Activated CD4-positive, alpha-beta memory T cell treated with anti-CD3 and anti-CD28 coated beads for 36 hours (primary cell): ENCODE measurements around the gene CLEC2D. TPM values are rescaled to one million over a fixed set of nuclear protein-coding genes. Genes with fewer than 3 reads are reported as not detected.

Experiments
- CTCF ChIA-PET: fragments of 350-600 bp; sonication (Branson Sonifier 250); formaldehyde crosslinking; loops from one replicate; lab custom pipeline; 2021; ENCODE audit warnings: antibody characterized with exemption, inconsistent platforms; lab: Charles Lee
- POLR2A ChIA-PET: fragments of 350-600 bp; sonication (Branson Sonifier 250); formaldehyde crosslinking; loops from one replicate; lab custom pipeline; 2021; ENCODE audit warnings: antibody characterized with exemption; lab: Charles Lee
- DNase-seq: peaks from one replicate; pipeline ENCODE4 v3.0.0-alpha.2; 2020
- H3K27ac Mint-ChIP-seq: one replicate; pipeline ENCODE4 v1.8.0; 2021; ENCODE audit warnings: mixed read lengths
- H3K27me3 Mint-ChIP-seq: one replicate; pipeline ENCODE4 v1.8.0; 2021; ENCODE audit warnings: mixed read lengths
- H3K36me3 Mint-ChIP-seq: one replicate; pipeline ENCODE4 v1.8.0; 2021; ENCODE audit warnings: mixed read lengths
- H3K4me1 Mint-ChIP-seq: one replicate; pipeline ENCODE4 v1.8.0; 2021; ENCODE audit warnings: low read depth, mixed read lengths
- H3K4me3 Mint-ChIP-seq: one replicate; pipeline ENCODE4 v1.8.0; 2021; ENCODE audit warnings: mild to moderate bottlenecking, mixed read lengths
- H3K9me3 Mint-ChIP-seq: one replicate; pipeline ENCODE4 v1.8.0; 2021; ENCODE audit warnings: mixed read lengths
- intact Hi-C: fragments of 100-400 bp; cut with micrococcal nuclease; formaldehyde crosslinking; loops from one replicate; pipeline ENCODE4 v1.15.1; 2023
- total RNA-seq, 2 experiments: library from RNA; stranded (reverse); gene quantifications; one replicate each; pipeline ENCODE4 v1.2.3, GENCODE V29; 2021

The CLEC2D gene
- total RNA-seq, 2 experiments from 2014 or later = 191 to 199 TPM

GRCh38 chr12:9740106-9740750, 70.7 kb downstream of the CLEC2D start:
- peak overlapping the region; percentile 60 for H3K27ac Mint-ChIP-seq
- DNase-seq = no peak
- H3K36me3 Mint-ChIP-seq = peaks cover 7% of the 10 kb centered on the region
- peaks cover 2% of the 10 kb centered on the region for H3K9me3 Mint-ChIP-seq
- ChIA-PET CTCF (interaction anchor here (4.0 kb wide), 1 partner anchor 11 kb away, joined by 41 read pairs; no protein-coding TSS in a partner anchor), POLR2A (interaction anchor here (1.1 to 4.1 kb wide), 2 partner anchors 20 to 69 kb away, joined by 3 to 46 read pairs; partner anchors contain the start of gene CD69)
- H3K4me1 Mint-ChIP-seq = peaks cover 73% of the 10 kb centered on the region
- intact Hi-C loops = loop anchor here (2.0 to 10.0 kb wide), 4 partner anchors 33 to 805 kb away; partner anchors contain the start of gene GABARAPL1
- H3K27me3 Mint-ChIP-seq = no peaks in the 10 kb centered on the region
- peak overlapping the region; percentile 40 for H3K4me3 Mint-ChIP-seq

GRCh38 chr12:9741726-9742125, 72.2 kb downstream of the CLEC2D start:
- peak overlapping the region; percentile 74 for H3K4me3 Mint-ChIP-seq
- CTCF ChIA-PET = interaction anchor here (0.8 to 4.0 kb wide), 17 partner anchors 9 to 127 kb away, joined by 3 to 64 read pairs (median 13); partner anchors contain the start of genes CLEC2B, CLEC2D and CLECL1
- POLR2A ChIA-PET = interaction anchor here (1.0 to 4.1 kb wide), 13 partner anchors 8 to 127 kb away, joined by 3 to 46 read pairs (median 4); partner anchors contain the start of genes CD69, CLEC2B and CLEC2D
- intact Hi-C loops = loop anchor here (1.0 to 10.0 kb wide), 9 partner anchors 8 to 803 kb away; partner anchors contain the start of genes CLECL1 and GABARAPL1
- H3K27me3 Mint-ChIP-seq = no peaks in the 10 kb centered on the region
- peak; percentile 90 for DNase-seq
- H3K27ac Mint-ChIP-seq = peak overlapping the region; percentile 79
- H3K9me3 Mint-ChIP-seq = peaks cover 2% of the 10 kb centered on the region
- peaks cover 69% of the 10 kb centered on the region for H3K4me1 Mint-ChIP-seq
- H3K36me3 Mint-ChIP-seq = peaks cover 7% of the 10 kb centered on the region

DNA sequence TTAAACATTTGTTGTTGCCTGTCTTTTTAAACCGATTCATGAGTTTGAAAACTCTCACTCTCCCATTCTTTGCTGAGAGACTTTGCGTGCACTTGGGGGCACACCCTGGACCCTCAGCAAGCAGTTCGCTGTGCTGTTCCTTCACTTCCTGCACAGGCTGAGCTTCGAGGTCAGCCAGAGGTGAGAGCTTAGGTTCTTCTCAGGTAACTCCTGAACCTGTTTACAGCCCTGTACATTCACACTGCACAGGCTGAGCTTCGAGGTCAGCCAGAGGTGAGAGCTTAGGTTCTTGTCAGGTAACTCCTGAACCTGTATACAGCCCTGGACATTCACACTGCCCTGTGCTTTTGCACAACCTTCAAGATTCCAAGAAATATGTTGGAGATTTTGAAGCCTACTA, 73.1 kb downstream of the CLEC2D start:
- peaks cover 7% of the 10 kb centered on the region for H3K36me3 Mint-ChIP-seq
- H3K27me3 Mint-ChIP-seq = no peaks in the 10 kb centered on the region
- ChIA-PET CTCF (interaction anchor here (0.6 to 4.0 kb wide), 63 partner anchors 9 to 569 kb away, joined by 3 to 64 read pairs (median 4); partner anchors contain the start of genes CD69, CLEC2B, CLEC2D and CLECL1), POLR2A (interaction anchor here (0.7 to 4.1 kb wide), 11 partner anchors 10 to 127 kb away, joined by 3 to 46 read pairs (median 4); partner anchors contain the start of genes CD69 and CLEC2B)
- peak; percentile 35 for DNase-seq
- intact Hi-C loops = loop anchor here (1.0 to 10.0 kb wide), 5 partner anchors 8 to 802 kb away; no protein-coding TSS in a partner anchor
- peak overlapping the region; percentile 74 for H3K4me3 Mint-ChIP-seq
- peak overlapping the region; percentile 88 for H3K27ac Mint-ChIP-seq
- peaks cover 2% of the 10 kb centered on the region for H3K9me3 Mint-ChIP-seq
- H3K4me1 Mint-ChIP-seq = peaks cover 66% of the 10 kb centered on the region

DNA sequence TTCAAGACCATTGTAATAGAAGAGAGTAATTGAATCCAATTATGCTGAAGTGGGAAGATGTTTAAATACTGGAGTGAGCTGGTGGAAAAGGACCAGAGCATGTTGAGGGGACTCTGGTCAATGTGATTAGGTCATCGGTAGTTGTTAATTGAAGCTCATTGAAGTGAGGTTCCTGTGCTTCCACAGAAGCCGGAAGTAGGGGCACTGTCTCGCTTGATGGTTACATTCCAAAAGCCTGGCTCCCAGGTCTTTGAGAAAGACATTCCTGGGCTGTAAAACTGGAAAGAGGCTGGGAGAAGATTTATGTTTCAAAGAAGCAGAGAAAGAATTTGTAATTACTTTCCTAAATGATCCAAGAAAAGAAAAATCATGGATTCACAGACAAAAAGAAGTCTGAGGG, 75.7 kb downstream of the CLEC2D start:
- Mint-ChIP-seq H3K27me3 (no peaks in the 10 kb centered on the region), H3K27ac (no peak overlapping the region), H3K4me3 (no peak overlapping the region), H3K4me1 (peaks cover 51% of the 10 kb centered on the region), H3K36me3 (peaks cover under 1% of the 10 kb centered on the region), H3K9me3 (no peaks in the 10 kb centered on the region)
- intact Hi-C loops = loop anchor here (10.0 kb wide), 1 partner anchor 800 kb away; no protein-coding TSS in a partner anchor
- no peak for DNase-seq
- CTCF ChIA-PET = interaction anchor here (0.6 to 1.6 kb wide), 2 partner anchors 50 to 52 kb away, joined by 3 to 11 read pairs; no protein-coding TSS in a partner anchor
- POLR2A ChIA-PET = no interaction called here

Other genes with a start within 250 kb of the CLEC2D start
- gene KLRB1, start 61.8 kb upstream of the CLEC2D start, total RNA-seq = 1 to 10 TPM; 3.6 to 4.9 TPM
- 1 to 10 TPM; 6.5 to 7.4 TPM for gene CLECL1, start 63.4 kb downstream of the CLEC2D start, total RNA-seq
- 100 to 1,000 TPM; 118 to 120 TPM for gene CD69, start 91.2 kb downstream of the CLEC2D start, total RNA-seq
- gene KLRF1, start 157.8 kb downstream of the CLEC2D start, total RNA-seq = not detected
- gene CLEC2B, start 199.6 kb downstream of the CLEC2D start, total RNA-seq = 10 to 100 TPM; 12.6 to 13.7 TPM
- not detected for gene KLRF2, start 211.8 kb downstream of the CLEC2D start, total RNA-seq